NOMO-1 treated with DMSO at 0.1 percent for 48 hours (cell line): ENCODE data around the gene MLXIPL.
"Not testable (repeated sequence)": the region's sequence is repeated elsewhere in the genome, so short reads cannot be mapped to it uniquely, and the experiment has no call there.

ENCODE experiments used
- DNase-seq: peaks from one replicate; lab custom pipeline; 2025; ENCODE audit not compliant: unreplicated experiment; lab: John Stamatoyannopoulos, UW

Gene MLXIPL

GRCh38 chr7:73623798-73624668 is at the start of gene MLXIPL:
MLXIPL (minus strand) TSS chr7:73624522; CDS start chr7:73624492, 30 bp downstream.
- DNase-seq, result no peak

- DNase-seq, result no peak
These were observed 47.6 kb upstream of the MLXIPL start for GRCh38 chr7:73671857-73672445.

GRCh38 chr7:73671322-73671661 is 47.0 kb upstream of the MLXIPL start:
- DNase-seq, result no peak

GRCh38 chr7:73669858-73670385 is 45.6 kb upstream of the MLXIPL start:
- no peak for DNase-seq

- DNase-seq, result no peak
These were observed 45.0 kb upstream of the MLXIPL start for GRCh38 chr7:73669288-73669701.

- no peak for DNase-seq
These were observed 44.5 kb upstream of the MLXIPL start for GRCh38 chr7:73668886-73669230.

- DNase-seq, result no peak
These were observed 44.0 kb upstream of the MLXIPL start for GRCh38 chr7:73668103-73668885.

- DNase-seq, result peak; percentile 98
These were observed 43.2 kb upstream of the MLXIPL start, which contains the start of gene VPS37D for GRCh38 chr7:73667344-73668102. VPS37D (plus strand) TSS chr7:73667831; CDS start chr7:73667959, 128 bp downstream.

- DNase-seq, result no peak
These were observed 38.7 kb upstream of the MLXIPL start for GRCh38 chr7:73663033-73663432.

- not testable (repeated sequence) for DNase-seq
These were observed 36.3 kb upstream of the MLXIPL start for GRCh38 chr7:73660594-73660993.

- DNase-seq, result no peak
These were observed 35.7 kb upstream of the MLXIPL start for GRCh38 chr7:73659983-73660382.

GRCh38 chr7:73655309-73655708 is 31.0 kb upstream of the MLXIPL start:
- DNase-seq, result not testable (repeated sequence)

GRCh38 chr7:73652541-73652949 is 28.2 kb upstream of the MLXIPL start:
- DNase-seq, result no peak

GRCh38 chr7:73650524-73650923 is 26.2 kb upstream of the MLXIPL start:
- DNase-seq, result no peak

GRCh38 chr7:73649576-73649975 is 25.3 kb upstream of the MLXIPL start:
- DNase-seq, result no peak

- DNase-seq, result no peak
These were observed 24.4 kb upstream of the MLXIPL start for GRCh38 chr7:73648593-73649332.

- DNase-seq, result peak; percentile 46
These were observed 23.6 kb upstream of the MLXIPL start for GRCh38 chr7:73647725-73648592.

- DNase-seq, result no peak
These were observed 22.7 kb upstream of the MLXIPL start for GRCh38 chr7:73646785-73647724.
